Measurements from ENCODE around the gene CAMK2N2. TPM values are rescaled to one million over a fixed set of nuclear protein-coding genes. Genes with fewer than 3 reads are reported as not detected.

CAMK2N2 gene
- total RNA-seq, 1 donor from 2014 or later, result 3.4 TPM

GRCh38 chr3:184211718-184212117, 49.6 kb downstream of the CAMK2N2 start:
- no peak for DNase-seq

GRCh38 chr3:184211297-184211696, 50.1 kb downstream of the CAMK2N2 start:
- no peak for DNase-seq

Small RNA genes within 50 kb of the gene (small RNA-seq; reads per million reads assigned to genes)
- not detected for gene MIR1224

Other genes starting within 250 kb of the CAMK2N2 start
- gene ABCC5, start 243.7 kb downstream of the CAMK2N2 start, total RNA-seq, result 55.4 TPM
- not detected for gene HTR3D, start 229.8 kb downstream of the CAMK2N2 start, total RNA-seq
- not detected for gene HTR3C, start 208.5 kb downstream of the CAMK2N2 start, total RNA-seq
- not detected for gene HTR3E, start 164.5 kb downstream of the CAMK2N2 start, total RNA-seq
- 45.5 TPM for gene EIF2B5, start 126.2 kb downstream of the CAMK2N2 start, total RNA-seq
- gene DVL3, start 106.2 kb downstream of the CAMK2N2 start, total RNA-seq, result 30.9 TPM
- gene AP2M1, start 86.7 kb downstream of the CAMK2N2 start, total RNA-seq, result 263 TPM
- 41.2 TPM for gene ABCF3, start 75.4 kb downstream of the CAMK2N2 start, total RNA-seq
- 0.31 TPM for gene VWA5B2, start 32.0 kb downstream of the CAMK2N2 start, total RNA-seq
- 10.6 TPM for gene ALG3, start 12.6 kb downstream of the CAMK2N2 start, total RNA-seq
- gene EEF1AKMT4, start 11.9 kb downstream of the CAMK2N2 start, total RNA-seq, result 0.94 TPM
- gene ECE2, start 14.5 kb upstream of the CAMK2N2 start, total RNA-seq, result 2.2 TPM
- gene PSMD2, start 37.7 kb upstream of the CAMK2N2 start, total RNA-seq, result 244 TPM
- gene EIF4G1, start 53.1 kb upstream of the CAMK2N2 start, total RNA-seq, result 77.8 TPM
- gene FAM131A, start 76.0 kb upstream of the CAMK2N2 start, total RNA-seq, result 61.6 TPM
- gene CLCN2, start 100.1 kb upstream of the CAMK2N2 start, total RNA-seq, result 8.4 TPM
- 27.6 TPM for gene POLR2H, start 100.2 kb upstream of the CAMK2N2 start, total RNA-seq
- not detected for gene THPO, start 116.7 kb upstream of the CAMK2N2 start, total RNA-seq
- 11.4 TPM for gene CHRD, start 118.5 kb upstream of the CAMK2N2 start, total RNA-seq

Measured in occipital lobe (tissue), 3 donors.